DND-41 (cell line): ENCODE measurements around the gene NFATC3.

Experiments
- EZH2 ChIP-seq: IDR thresholded peaks from 3 replicates; pipeline ENCODE4 v1.6.1; 2012; ENCODE audit warnings: borderline replicate concordance, low read depth, mild to moderate bottlenecking, moderate library complexity, low read length, inconsistent platforms; ENCODE audit not compliant: severe bottlenecking
- TF ChIP-seq, protein P1 (sequence below): IDR thresholded peaks from 2 replicates; pipeline ENCODE4 v1.5.1; 2012; ENCODE audit warnings: borderline replicate concordance, low read length, moderate library complexity, mild to moderate bottlenecking; ENCODE audit not compliant: poor library complexity, severe bottlenecking; ENCODE audit errors: extremely low read depth

- TF ChIP-seq, protein P1, sequence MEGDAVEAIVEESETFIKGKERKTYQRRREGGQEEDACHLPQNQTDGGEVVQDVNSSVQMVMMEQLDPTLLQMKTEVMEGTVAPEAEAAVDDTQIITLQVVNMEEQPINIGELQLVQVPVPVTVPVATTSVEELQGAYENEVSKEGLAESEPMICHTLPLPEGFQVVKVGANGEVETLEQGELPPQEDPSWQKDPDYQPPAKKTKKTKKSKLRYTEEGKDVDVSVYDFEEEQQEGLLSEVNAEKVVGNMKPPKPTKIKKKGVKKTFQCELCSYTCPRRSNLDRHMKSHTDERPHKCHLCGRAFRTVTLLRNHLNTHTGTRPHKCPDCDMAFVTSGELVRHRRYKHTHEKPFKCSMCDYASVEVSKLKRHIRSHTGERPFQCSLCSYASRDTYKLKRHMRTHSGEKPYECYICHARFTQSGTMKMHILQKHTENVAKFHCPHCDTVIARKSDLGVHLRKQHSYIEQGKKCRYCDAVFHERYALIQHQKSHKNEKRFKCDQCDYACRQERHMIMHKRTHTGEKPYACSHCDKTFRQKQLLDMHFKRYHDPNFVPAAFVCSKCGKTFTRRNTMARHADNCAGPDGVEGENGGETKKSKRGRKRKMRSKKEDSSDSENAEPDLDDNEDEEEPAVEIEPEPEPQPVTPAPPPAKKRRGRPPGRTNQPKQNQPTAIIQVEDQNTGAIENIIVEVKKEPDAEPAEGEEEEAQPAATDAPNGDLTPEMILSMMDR = no peak
- TF ChIP-seq EZH2 = no peak
Observed at GRCh38 chr16:68134644-68135043, 49.5 kb downstream of the NFATC3 start.
